Testis (tissue), 3 donors: ENCODE measurements around the gene ZNF667. TPM values are rescaled to one million over a fixed set of nuclear protein-coding genes. Genes with fewer than 3 reads are reported as not detected.

Source experiments
- DNase-seq: peaks from one replicate; pipeline ENCODE4 v3.0.0-alpha.2; 2019
- H3K27ac ChIP-seq, 2 donors: fragments of 200-600 bp; sonication (generic); one replicate each; pipeline ENCODE4 v1.5.1; 2019
- H3K27me3 ChIP-seq: fragments of 200-600 bp; sonication (generic); one replicate; pipeline ENCODE4 v1.5.1; 2019
- H3K36me3 ChIP-seq: fragments of 200-600 bp; sonication (generic); one replicate; pipeline ENCODE4 v1.5.1; 2017; ENCODE audit warnings: low read depth; ENCODE audit errors: missing control alignments
- H3K4me1 ChIP-seq: fragments of 200-600 bp; sonication (generic); one replicate; pipeline ENCODE4 v1.5.1; 2019
- H3K4me3 ChIP-seq, 2 donors: fragments of 200-600 bp; sonication (generic); one replicate each; pipeline ENCODE4 v1.5.1; 2017 to 2019
- H3K9me3 ChIP-seq: fragments of 200-600 bp; sonication (generic); one replicate; pipeline ENCODE4 v1.5.1; 2017
- POLR2A ChIP-seq: fragments of 450-650 bp; IDR thresholded peaks from one replicate; pipeline ENCODE4 v1.6.1; 2017; ENCODE audit warnings: antibody characterized with exemption, mild to moderate bottlenecking, moderate library complexity
- WGBS, 2 donors: methylation state at CpG; one replicate each; pipeline ENCODE4 v1.1.5; 2018; 5-methylcytosine and 5-hydroxymethylcytosine counted together
- intact Hi-C: fragments of 100-400 bp; cut with DNase I; formaldehyde crosslinking; loops from one replicate; pipeline ENCODE4 v1.15.1; 2023; ENCODE audit warnings: low total_unique reads
- polyA plus RNA-seq: library from polyadenylated mRNA; stranded (reverse); fragments of 350-450 nt; fragmentation: Illumina TruSeq; extraction: RNeasy Lipid Tissue Mini Kit (QIAGEN cat#74804); gene quantifications from one replicate; pipeline ENCODE4 v1.2.3, GENCODE V29; 2014; ENCODE audit warnings: low read depth, low replicate concordance; ENCODE audit not compliant: insufficient read depth
- total RNA-seq, 2 donors: library from RNA; depleted of rRNA; stranded (reverse); fragments of >200 nt; gene quantifications; one replicate each; pipeline ENCODE4 v1.2.3, GENCODE V29; 2016
- TF ChIP-seq, protein P1 (sequence below), 3 experiments: fragments of 450-650 bp in 2 of 3; fragments of 200-600 bp in 1 of 3; sonication (generic) in 1 of 3; IDR thresholded peaks; one replicate each; pipeline ENCODE4 v1.5.1; 2016 to 2019; ENCODE audit warnings: antibody characterized with exemption in 3 of 3, mild to moderate bottlenecking in 2 of 3, moderate library complexity in 1 of 3

Gene ZNF667
- total and polyA plus RNA-seq, 3 donors from 2014 or later = 7.6 to 16.5 (median 12.1) TPM

DNA sequence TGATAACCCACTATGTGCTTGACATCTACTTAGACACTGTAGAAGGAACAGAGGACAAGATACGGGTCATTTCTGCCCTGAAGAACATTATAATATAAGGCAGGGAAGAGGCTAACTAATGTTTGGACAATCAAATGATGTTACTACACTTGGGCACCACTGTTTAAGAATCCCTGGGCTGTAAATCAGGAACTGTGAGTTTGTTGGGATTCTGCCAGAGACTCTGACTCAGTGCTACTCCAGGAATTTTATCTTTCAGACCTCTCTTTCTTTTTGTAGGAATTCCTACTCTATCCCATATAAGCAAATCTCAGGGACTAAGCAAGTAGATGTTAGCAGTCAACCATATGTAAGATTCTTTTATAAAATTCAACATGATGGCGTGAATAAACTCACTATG lies 27.4 kb upstream of the ZNF667 start:
- intact Hi-C loops = no loop called here
- H3K36me3 ChIP-seq = no peaks in the 10 kb centered on the region
- no peaks in the 10 kb centered on the region for H3K9me3 ChIP-seq
- H3K4me3 ChIP-seq = no peak overlapping the region
- 95 to 100% methylated on average over 2 of the region's 2 CpGs for WGBS, 2 donors
- H3K27me3 ChIP-seq = no peaks in the 10 kb centered on the region
- H3K4me1 ChIP-seq = peaks cover 6% of the 10 kb centered on the region
- no peak for TF ChIP-seq POLR2A
- TF ChIP-seq, protein P1, sequence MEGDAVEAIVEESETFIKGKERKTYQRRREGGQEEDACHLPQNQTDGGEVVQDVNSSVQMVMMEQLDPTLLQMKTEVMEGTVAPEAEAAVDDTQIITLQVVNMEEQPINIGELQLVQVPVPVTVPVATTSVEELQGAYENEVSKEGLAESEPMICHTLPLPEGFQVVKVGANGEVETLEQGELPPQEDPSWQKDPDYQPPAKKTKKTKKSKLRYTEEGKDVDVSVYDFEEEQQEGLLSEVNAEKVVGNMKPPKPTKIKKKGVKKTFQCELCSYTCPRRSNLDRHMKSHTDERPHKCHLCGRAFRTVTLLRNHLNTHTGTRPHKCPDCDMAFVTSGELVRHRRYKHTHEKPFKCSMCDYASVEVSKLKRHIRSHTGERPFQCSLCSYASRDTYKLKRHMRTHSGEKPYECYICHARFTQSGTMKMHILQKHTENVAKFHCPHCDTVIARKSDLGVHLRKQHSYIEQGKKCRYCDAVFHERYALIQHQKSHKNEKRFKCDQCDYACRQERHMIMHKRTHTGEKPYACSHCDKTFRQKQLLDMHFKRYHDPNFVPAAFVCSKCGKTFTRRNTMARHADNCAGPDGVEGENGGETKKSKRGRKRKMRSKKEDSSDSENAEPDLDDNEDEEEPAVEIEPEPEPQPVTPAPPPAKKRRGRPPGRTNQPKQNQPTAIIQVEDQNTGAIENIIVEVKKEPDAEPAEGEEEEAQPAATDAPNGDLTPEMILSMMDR (IDR thresholded peaks at IDR 0.05) = no peak
- no peak overlapping the region for H3K27ac ChIP-seq
- DNase-seq = no peak

DNA sequence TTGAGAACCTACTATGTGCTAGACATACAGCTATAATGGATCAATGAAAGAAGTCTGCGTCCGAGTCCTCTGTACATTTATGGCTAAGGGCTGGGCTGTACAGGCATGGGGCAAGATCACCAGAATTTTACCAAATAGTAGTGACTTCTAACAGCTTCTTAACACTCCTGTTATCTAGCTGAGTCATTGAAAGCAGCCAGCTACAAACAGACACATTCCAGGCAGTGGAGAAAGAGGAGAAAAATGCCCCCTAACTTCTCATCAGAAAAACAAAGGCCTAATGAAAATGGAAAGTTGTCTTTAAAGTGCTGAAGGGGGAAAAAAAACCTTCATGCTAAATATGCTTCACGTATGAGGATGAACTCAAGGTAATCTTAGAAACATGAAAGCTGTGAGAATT lies 14.3 kb upstream of the ZNF667 start:
- DNase-seq = no peak
- Histone ChIP-seq H3K4me1 (no peaks in the 10 kb centered on the region), H3K27ac (no peak overlapping the region), H3K9me3 (no peaks in the 10 kb centered on the region), H3K4me3 (no peak overlapping the region), H3K36me3 (no peaks in the 10 kb centered on the region), H3K27me3 (no peaks in the 10 kb centered on the region)
- WGBS, 2 donors = 74 to 78% methylated on average over 3 of the region's 3 CpGs
- intact Hi-C loops = no loop called here
- TF ChIP-seq, protein P1 (IDR thresholded peaks at IDR 0.05) = no peak

DNA sequence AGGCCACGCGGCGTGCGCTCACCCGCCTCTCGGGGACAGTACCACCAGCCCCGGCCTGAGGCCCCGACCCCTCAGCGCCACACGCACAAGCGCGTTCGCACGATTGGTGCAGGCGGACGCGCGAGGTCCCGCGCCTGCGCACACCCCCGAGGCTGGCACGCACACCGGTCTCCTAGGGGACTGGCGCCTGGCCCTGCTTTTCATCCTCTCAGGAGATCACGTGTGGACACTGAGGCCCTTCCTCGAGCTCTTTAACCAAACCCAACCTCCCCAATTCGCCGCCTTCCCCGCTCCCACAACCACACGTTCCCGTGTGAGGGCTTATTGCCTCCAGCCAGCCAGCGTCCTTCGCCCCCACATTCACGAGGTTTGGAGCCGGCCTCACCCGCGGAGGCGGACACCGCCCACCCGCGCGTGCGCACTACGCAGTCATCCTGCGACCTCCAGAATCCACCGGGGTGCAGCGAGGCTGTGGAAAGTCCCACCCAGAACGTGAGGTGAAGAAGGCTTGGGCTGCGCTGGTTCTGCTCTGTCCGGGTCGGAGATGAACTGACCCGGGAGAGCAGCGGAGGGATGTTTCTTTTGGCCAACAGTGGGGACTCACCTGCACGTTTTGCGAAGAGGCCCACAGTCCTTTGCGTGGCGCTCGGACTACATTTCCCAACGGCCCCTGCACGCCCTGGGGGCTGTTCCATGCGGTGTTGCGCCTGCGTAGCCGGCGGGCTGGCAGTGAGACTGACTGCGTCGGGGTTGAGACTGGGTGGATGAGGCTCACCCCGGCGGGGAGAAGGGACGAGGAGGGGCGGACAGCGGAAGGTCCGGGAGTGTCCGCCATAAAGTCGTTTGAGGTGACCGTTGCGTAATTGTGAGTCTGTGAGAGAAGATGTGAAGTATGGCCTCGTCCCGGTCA lies 539 bp upstream of the ZNF667 start:
- Histone ChIP-seq H3K27ac (peak overlapping the region; percentile 69 to 91), H3K9me3 (no peaks in the 10 kb centered on the region), H3K4me1 (peaks cover 20% of the 10 kb centered on the region), H3K36me3 (no peaks in the 10 kb centered on the region), H3K27me3 (no peaks in the 10 kb centered on the region), H3K4me3 (peak overlapping the region; percentile 67 to 89)
- 0% methylated on average over 6 to 73 of the region's 80 CpGs for WGBS, 2 donors
- peak; percentile 95 for DNase-seq
- intact Hi-C loops = no loop called here
- TF ChIP-seq POLR2A = no peak
- TF ChIP-seq, protein P1 (IDR thresholded peaks at IDR 0.05) = no peak

DNA sequence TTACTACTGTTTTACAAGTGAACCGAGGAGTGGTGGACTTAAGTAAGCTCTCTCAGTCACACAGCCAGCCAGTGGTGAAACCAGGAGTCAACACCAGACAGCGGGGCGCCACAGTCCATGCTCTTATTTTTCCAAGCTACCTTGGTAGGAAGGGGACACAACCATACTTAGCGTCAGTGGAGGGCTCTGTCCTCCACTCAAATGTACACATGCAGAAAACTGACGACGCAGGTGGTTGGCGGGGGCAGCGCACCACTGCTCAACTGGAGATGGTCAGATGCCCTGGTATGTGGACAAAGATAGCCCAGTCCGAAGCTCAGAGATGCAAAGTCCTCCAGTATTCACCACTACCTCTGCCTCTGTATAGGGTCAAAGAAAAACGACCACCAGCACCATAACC lies 1.1 kb downstream of the ZNF667 start:
- peaks cover 20% of the 10 kb centered on the region for H3K4me1 ChIP-seq
- H3K9me3 ChIP-seq = no peaks in the 10 kb centered on the region
- H3K27ac ChIP-seq = no peak overlapping the region
- no peak for TF ChIP-seq POLR2A
- no peak for DNase-seq
- intact Hi-C loops = no loop called here
- H3K4me3 ChIP-seq = no peak overlapping the region
- H3K27me3 ChIP-seq = no peaks in the 10 kb centered on the region
- 69 to 71% methylated on average over 9 to 10 of the region's 10 CpGs for WGBS, 2 donors
- H3K36me3 ChIP-seq = no peaks in the 10 kb centered on the region

DNA sequence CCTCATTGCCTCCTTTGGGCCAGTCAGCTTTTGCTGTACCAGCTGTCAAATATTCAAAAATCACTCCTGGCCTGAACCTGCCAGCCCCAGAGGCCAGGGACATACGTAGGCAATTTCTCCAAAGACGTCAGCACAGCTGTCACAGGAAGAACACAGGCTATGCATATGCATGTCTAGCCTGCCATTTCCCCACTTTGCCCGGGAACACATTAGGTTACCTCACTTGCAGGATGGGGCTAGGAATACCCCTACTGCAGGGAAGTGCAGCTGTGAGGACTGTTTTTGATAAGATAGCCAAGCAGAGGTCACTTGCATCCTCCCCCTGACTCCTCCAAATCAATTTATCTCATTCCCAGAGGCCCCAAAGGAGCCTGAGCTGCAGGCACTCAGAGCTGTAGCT lies 2.8 kb downstream of the ZNF667 start:
- Histone ChIP-seq H3K4me3 (no peak overlapping the region), H3K36me3 (no peaks in the 10 kb centered on the region), H3K9me3 (no peaks in the 10 kb centered on the region), H3K4me1 (peaks cover 18% of the 10 kb centered on the region), H3K27me3 (no peaks in the 10 kb centered on the region), H3K27ac (no peak overlapping the region)
- intact Hi-C loops = no loop called here
- no peak for TF ChIP-seq POLR2A
- TF ChIP-seq, protein P1 (IDR thresholded peaks at IDR 0.05) = no peak
- no peak for DNase-seq
- 71 to 100% methylated on average over 1 to 3 of the region's 3 CpGs for WGBS, 2 donors
